ENCODE data around the gene TIGD3.

The TIGD3 gene

GRCh38 chr11:65375012-65375411 lies 20.5 kb downstream of the TIGD3 start:
- no peak for DNase-seq

- no peak for DNase-seq
Observed at GRCh38 chr11:65376138-65376713, 21.7 kb downstream of the TIGD3 start.

GRCh38 chr11:65377036-65377435 lies 22.5 kb downstream of the TIGD3 start:
- DNase-seq: no peak

- DNase-seq: no peak
Observed at GRCh38 chr11:65377777-65378176, 23.2 kb downstream of the TIGD3 start.

- no peak for DNase-seq
Observed at GRCh38 chr11:65378208-65378927, 23.8 kb downstream of the TIGD3 start.

- no peak for DNase-seq
Observed at GRCh38 chr11:65378928-65379638, 24.5 kb downstream of the TIGD3 start.

GRCh38 chr11:65379698-65380459 lies 25.3 kb downstream of the TIGD3 start:
- DNase-seq: no peak

GRCh38 chr11:65380460-65381119 lies 26.0 kb downstream of the TIGD3 start:
- DNase-seq: no peak

GRCh38 chr11:65381716-65382032 lies 27.1 kb downstream of the TIGD3 start:
- no peak for DNase-seq

GRCh38 chr11:65382033-65382803 lies 27.7 kb downstream of the TIGD3 start, which contains the start of gene SLC25A45:
Gene SLC25A45, minus strand, starts transcription at chr11:65382646. Its CDS starts 695 bp downstream, at chr11:65381951.
- DNase-seq: peak; percentile 80

GRCh38 chr11:65382804-65383368 lies 28.3 kb downstream of the TIGD3 start:
- no peak for DNase-seq

- DNase-seq: no peak
Observed at GRCh38 chr11:65383778-65384177, 29.2 kb downstream of the TIGD3 start.

- DNase-seq: no peak
Observed at GRCh38 chr11:65384301-65384889, 29.8 kb downstream of the TIGD3 start.

- DNase-seq: peak; percentile 44
Observed at GRCh38 chr11:65386307-65387140, 32.0 kb downstream of the TIGD3 start, which contains the start of gene FRMD8. Gene FRMD8, plus strand, starts transcription at chr11:65386637. Its CDS starts 400 bp downstream, at chr11:65387037.

- DNase-seq: no peak
Observed at GRCh38 chr11:65388731-65389130, 34.2 kb downstream of the TIGD3 start.

GRCh38 chr11:65389294-65389980 lies 34.9 kb downstream of the TIGD3 start:
- DNase-seq: no peak

GRCh38 chr11:65390099-65390941 lies 35.8 kb downstream of the TIGD3 start:
- DNase-seq: no peak

- no peak for DNase-seq
Observed at GRCh38 chr11:65390996-65391395, 36.4 kb downstream of the TIGD3 start.

Measured in NCI-H1694 (cell line).